ENCODE measurements around the gene PLEKHG3.

PLEKHG3 gene

DNA sequence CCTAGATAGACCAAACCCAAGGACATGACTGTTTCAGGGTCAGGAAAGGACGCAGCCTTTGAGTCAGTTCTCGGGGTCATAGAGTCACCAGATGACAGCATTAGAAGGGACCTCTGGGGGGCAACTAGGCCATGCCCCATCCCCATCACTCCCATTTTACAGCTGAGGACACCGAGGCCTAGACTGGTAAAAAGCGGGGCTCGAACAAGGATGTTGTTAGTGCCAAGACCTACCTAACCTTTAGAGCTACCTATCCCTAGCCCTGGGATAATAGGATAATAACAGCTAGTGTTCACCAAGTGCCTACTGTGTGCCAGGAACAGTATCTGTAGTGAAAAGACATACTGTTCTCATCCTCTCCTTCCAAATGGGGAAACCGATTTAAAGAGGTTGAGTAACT is 48.7 kb downstream of the PLEKHG3 start:
- DNase-seq: no peak

DNA sequence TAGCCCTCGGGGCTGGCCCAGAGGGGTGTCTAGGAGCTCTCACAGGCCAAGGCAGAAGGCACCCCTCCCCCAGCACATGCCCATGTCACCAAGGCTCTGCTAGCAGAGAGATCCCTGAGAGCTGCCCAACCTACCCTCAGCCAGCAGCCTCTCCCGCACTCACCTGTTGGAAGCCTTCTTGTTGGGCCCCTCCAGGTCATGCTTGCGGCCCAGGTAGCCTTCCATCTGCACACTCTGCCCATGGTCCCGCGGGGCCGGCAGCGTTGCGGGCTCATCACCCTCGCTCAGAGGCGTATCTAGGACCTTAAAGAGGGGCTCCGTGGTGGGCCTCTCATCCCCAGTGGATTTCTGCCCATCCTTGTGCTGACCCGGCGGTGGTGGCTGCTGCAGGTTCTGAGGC is 49.1 kb downstream of the PLEKHG3 start:
- DNase-seq: no peak

DNA sequence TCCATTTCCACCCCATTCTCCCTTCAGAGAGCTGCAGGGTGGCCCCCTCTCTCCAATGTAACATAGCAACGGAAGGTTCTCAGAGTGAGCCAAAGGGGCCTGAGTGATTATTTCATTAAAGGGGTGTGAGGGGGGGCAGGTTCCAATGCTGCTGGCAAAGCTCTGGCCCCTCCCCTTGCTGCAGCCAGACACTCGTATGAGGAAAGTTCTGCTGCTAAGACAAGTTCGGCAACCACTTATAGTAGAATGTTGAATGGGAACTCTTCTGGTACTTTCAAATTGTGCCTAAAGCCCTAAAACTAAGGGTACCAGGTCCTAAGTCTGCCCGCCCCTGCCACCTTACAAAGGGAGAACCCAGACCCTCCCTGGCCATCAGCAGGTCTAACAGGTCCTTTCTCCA is 49.8 kb downstream of the PLEKHG3 start:
- no peak for DNase-seq

DNA sequence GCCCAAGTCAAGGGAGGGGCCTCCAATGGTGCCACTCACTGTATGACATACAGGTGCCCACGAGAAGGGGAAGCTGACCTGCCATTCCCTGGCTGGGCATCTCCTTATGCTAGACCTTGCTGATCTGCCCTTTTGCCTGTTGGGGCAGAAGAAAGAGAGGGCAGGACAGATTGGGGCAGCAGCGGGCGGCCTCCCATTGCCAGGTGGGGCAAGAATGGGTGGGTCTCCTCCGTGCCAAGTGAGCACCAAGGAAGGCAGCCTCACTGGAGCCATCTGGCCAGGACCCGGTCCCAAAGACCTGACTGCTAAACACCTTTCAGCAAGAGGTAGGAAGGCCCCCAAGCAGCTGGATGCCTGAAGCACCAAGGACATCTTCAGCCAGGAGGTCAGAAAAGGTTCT is 50.5 kb downstream of the PLEKHG3 start:
- DNase-seq: no peak

DNA sequence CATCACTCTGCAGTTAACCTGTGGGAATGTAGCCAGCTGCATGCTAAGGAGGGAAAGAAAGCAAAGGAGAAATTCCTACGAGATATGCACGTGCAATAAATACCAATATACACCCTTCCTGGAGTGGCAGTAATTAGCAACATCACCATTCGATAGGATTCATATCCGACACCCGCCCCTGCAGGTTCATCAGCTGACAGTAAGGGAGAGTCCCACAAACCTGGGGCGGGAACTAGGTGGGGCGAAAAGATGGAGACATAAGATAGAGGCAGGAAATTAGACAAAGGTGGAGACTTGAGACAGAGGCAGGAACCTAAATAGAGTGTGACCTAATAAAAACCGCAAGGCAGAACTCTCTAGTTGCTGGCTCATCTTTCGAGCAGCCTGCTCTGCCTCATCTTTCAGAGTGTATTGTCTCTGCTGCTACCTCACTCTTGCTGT is 51.6 kb downstream of the PLEKHG3 start:
- peak; percentile 75 for DNase-seq

DNA sequence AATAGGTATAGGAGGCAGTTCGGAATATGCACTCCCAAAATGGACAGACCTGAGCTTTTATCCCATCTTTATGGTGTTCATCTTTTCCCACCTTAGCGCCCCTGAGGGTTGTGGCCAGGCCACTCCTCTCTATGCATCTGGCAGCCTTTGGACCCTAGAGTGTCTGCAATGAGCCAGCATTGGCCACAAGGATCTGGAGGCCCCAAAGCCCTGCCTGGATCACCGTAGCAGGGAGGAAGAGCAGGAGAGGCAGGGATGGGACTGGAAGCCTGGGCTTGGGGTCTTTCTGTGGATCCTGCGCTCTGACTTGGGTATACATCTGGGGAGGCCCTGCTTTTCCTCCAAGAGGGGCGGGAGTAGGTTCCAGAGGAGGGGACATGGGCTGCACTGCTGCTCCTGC is 52.5 kb downstream of the PLEKHG3 start:
- no peak for DNase-seq

DNA sequence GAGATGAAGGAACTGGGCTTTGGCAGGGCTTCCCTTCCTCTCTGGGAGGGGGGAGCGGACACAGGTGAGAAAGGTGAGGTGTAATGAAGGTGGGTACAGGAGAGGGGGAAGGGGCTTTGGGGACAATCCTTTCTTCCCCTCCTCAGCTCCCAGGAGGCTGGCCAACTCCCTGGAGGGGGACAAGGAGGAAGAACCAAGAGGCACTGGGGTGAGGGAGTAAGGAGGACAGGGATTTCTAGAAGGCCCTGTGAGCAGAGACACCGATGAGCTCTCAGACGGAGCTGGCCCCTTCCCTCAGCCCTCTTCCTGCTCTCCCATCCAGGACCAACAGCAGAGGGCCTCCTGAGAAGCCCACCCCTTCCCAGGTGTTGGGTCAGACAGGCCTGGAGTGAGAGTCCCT is 53.4 kb downstream of the PLEKHG3 start:
- no peak for DNase-seq

DNA sequence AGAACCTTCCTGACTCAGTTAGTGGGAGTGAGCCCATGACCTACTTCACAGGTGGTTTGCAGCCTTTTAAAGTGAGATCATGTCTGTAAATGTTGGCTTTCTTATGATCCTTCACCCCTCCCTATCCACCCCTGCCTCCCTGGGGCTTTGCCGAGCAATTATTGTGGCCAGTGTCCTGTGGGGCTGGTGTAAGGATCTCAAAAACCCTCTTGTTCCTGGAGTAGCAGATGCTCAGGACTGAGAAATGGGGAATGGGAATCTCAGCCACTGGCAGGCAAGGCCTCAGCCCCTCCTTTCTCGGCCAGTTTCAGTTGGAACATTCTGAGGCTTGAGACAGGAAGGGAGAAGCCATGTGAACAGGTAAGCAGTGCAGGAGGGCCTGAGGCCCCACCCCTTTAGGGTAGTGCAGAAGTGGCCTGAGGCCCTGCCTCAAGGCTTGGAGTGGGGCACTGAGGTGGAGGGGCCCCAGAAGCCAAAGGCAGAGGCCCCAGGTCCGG is 53.8 kb downstream of the PLEKHG3 start:
- DNase-seq: no peak

DNA sequence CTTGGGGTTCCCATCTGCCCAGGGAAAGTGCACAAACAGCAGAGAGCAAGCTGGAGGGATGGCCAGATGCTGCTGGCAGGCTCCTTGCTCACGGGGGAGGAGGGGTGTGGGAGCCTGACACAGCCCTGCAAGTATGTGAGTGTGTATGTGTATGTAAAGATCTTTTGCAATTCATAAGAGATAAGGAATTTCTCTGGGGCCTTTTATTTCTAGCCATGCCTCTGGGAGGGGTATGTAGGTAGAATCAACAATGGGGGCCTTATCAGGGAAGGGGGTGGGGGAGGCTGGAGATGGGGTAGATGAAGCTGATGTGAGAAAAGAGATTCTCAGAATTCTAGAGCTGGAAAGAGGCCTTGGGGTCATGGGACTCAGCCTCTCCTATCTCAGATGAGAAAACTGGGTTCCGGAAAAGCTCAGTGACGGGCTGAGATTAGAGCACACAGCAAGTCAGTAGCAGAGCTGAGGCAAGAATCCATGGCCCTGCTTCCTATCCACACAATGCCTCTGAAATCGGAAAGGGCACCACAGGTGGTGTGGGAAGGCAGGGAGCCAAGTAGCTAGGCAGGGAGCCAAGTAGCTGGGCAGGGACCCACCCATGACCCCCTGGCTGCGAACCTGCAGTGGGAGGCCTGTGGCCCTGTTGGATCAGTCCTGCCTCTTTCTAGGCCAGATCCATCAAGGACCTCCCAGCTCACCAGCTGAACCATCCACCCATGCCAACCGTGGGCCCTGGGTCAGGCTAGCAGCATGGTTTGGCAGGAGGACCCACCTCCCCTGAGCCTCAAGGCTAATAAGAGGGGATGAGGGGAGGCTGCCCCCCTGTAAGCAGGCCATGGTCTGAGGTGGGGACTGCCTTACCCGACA is 54.7 kb downstream of the PLEKHG3 start:
- no peak for DNase-seq

DNA sequence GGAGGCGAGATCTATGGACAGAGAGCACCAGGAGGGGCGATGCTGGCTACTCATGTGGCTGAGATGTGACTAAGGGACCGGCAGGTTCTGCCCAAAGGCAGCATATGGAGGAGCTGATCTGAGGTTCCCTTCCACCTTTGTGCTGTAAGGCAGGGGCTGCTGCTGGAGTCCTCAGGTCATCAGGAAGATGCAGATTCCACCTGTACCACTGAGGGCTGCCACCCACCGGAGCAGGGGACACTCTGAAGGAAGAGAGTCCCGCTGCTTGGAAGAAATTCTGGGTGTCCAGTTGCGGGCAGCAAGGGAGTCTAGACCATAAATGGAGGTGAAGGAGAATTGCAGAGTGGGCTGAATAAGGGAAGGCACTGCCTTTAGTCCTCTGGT is 55.3 kb downstream of the PLEKHG3 start:
- no peak for DNase-seq

DNA sequence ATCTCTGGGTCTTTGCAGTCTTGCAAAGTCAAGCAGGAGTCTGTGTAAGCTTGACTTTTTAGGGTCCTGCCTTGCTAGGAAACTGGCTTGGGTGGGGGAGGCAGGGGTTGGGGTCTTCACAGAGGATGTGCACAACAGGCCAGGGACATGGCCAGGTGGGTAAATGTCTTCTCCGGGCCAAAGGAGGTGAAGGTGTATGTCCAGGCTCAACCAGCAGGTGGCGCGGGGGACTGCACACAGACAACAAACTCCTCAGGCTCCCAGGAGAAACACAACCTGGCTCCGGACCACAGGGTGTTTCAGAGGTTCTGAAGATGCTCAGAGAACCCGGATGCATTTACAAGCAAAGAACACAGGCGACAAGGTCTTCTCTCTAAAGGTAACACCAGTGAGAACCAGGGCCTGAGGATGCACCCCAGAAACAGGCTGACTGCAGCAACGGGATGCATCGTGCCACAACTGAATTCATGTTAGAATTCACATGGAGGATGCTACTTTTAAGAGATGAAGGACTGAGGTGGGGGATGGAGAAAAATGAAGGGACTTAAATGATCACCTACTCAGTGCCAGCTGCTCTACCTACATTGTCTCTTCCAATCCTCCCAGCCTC is 56.0 kb downstream of the PLEKHG3 start:
- DNase-seq: peak; percentile 64

DNA sequence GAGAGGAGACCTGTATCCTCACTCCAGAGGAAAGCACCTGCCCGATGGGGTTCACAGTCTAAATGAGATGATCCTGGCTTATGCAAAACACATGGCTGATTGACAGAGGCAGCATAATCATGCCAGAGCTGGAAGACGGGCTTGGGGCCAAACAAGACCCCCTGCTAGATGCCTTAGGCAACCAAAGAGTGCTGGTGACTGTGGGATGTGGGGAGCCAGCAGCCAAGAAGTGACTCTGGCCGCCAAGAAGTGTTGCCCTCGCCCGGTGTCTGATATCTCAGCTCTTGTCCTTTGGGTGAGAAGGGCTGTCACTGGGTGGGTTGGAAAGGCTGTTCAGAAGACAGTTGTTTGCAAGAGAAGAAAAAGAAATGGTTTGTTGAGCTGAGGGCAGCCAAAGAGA is 56.7 kb downstream of the PLEKHG3 start:
- DNase-seq: no peak

DNA sequence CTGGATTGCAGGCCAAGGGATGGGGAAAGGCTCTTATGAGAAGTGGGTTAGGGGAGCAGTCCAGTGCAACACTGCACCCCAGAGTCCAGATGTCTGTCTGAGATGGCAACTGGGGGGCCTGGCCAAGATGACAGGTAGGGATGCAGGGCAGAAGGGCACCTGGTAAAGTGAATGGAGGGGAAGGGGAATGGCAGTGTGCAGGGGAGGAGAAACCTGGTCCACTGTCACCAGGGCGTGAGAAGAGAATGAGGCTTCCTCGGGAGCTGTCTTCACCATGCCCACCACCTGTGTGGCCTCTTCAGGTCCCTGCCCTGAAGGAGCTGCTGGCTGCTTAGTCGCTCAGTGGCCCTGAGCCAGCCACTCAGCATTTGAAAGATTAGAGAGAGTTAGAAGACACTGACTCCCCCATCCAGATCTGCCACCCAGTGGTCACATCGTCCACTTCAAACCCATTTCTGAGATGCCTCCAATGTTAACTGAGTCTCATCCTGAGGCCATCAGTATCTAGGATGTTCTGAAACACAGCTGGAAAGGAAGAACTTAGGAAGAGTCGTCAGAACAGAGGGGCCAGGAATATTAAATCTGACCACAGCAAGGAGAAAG is 57.3 kb downstream of the PLEKHG3 start:
- no peak for DNase-seq

DNA sequence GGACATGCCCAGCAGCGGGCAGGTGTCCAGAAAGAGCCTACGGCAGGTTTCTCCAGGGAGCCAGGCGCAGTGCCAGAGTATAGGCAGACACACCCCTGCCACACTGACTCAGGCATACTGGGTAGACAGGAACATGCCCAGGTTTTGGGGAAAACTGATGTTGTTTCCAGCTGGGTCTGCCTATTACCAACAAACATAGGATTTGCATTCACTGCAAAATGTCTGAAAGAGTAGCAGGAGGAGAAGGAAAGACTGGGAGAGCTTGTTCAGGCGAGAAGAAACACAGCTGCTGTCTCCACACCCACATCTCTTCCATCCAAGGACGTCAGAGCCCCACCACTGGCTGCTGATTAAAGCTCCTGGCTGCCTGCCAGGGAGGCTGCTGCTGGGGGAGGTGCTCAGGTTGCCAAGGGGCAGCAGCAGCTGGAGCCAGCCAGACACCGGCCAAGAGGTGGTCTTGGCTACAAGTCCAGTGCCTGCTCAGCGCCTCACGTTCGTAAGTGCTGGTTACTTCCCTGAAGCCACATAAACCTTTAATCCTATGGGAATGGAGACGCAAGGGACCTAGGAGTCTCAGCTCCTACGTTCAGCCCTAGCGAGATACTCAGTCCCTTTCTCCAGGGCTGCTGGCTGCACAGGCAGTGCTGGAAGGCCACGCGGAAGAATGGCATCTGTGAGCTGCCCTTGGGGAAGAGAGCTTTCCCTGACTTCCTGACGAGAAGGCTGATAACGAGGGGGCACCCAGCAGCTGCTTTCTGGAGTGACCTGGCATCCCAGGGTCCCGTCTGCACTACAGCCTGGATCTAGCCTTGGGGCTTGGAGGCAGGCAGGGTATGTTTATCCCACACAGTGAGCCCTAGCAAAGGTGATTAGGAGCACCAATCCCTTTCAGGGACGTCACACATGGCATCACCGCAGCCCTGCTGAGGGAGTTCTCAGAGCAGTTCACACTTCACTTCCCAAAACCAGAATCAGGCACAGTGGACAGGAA is 58.1 kb downstream of the PLEKHG3 start:
- no peak for DNase-seq

DNA sequence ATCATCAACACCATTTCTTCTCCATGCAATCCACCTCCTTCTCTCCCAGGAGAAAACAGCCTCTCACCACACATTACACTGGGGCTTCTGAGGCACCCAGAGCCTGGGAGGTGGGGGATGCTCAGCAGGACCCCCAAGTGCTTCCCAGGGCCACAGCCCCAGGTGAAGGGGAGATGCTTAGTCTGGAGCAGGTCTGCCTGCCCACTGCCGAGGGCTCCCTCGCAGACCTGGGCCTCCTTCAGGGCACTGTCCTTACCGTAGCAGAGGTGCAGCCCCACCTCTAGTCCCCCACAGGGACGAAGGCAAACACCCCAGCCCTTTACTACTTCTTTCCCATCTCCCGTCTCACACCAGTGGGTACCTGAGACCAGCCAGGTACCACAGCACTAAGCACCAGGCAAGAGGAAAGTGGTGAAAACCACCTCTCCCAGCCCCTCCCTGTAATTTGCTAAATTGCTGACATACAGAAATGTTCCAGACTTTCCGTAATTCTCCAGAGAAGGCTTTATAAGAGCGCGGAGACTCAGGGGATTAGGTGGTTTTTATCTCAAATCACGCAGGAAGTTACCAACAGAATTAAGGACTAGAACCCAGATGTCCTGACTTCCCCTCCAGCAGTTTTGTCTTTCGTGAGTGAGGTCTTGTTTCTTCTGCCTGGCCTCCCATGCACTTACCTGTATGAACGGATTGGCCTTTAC is 59.0 kb downstream of the PLEKHG3 start:
- DNase-seq: no peak

DNA sequence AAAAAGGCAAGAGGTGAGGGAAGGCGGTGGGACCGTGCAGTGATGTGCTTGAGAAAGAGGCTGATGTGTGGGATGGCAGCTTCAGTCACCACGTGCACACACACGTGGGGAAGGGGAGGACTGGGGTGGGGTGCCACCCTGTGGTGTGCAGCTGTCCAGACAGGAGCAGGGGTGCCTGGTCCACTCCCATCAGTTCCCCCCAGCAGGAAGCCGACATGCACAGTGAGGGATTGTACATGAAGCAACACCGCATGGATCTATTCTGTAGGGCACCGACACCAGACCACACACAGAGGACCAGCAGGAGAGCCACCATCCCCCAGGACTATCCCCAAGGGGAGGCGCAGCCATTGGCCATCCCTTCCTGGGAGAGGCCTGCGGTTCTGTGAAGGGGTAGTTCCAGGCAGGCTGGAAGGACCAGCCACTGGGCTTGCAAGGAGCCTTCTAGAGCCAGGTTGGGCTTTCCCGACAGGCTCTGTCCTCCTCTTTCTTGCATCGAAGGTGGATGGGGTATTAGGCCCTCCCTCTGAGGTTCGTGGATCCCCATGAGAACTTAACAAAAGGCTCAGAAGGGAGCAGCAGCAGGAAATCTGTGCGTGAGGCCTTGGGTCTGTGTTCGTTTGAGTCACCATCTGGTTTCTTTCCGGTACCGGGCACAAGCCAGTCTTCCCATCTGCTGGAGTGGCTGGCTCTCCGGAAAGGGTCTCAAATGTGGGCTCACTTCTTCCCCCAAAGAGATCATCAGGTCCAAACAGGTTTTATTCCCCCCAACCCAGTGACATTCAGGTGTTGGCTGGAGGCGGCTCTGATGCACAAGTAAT is 59.8 kb downstream of the PLEKHG3 start:
- no peak for DNase-seq

DNA sequence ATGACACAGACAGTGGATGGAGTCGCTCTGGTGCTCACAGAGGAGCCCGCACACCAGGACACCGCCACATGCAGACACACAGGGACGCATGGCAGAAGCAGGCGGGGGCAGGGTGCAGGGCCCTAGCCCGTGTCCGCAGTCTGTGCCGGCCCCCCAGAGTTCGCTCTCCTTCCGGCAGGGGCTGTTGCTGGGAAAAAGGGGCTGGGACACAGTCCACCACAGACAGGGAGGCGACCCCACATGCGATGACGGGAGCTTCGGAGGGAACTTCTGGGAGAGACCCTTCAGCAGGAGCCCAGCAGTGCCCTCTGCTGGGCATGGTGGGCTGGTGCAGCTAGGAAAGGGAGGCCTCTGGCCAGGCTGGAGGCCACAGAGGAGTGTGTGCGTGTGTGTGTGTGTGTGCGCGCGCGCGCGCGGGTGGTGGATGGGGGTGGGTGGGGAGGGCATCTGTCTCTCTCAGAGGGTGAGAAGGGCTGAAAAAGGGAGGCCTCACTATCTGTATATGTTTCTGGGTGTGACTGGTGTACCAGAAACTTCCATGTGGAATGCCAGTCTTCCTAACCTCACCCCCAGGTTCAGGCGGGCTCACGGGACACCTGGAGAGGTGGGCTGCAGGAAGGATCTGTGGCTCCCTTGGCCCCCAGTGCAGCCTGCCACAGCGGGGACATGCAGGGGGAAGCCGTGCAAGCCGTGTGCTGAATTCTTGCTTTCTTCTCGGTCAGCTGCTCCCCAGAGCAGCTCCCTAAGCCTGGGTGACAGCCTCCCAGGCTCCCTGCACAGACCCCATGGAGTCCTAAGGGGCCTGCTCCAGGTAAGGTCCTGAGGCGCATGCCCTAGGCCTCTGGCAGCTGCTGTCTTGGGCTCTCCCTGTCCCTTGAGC is 60.7 kb downstream of the PLEKHG3 start:
- peak; percentile 67 for DNase-seq

DNA sequence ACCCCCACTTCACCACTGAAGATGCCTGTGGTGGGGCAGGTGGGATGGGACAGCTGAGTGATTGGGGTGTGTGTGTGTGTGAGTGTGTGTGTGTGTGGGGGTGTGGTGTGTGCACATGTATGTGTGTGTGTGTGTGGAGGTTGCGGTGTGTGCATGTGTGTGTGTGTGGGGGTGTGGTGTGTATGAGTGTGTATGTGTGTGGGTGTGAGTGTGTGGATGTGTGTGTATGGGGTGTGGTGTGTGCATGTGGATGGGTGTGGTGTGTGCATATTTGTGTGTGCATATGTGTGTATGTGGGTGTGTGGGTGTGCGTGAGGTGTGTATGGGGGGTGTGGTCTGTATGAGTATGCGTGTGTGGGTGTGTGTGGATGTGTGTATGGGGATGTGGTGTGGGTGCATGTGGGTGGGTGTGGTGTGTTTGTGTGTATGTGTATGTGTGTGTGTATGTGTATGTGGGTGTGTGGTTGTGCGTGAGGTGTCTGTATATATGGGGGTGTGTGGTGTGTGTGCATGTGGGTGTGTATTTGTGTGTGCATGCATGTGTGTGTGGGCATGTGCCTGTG is 61.6 kb downstream of the PLEKHG3 start:
- no peak for DNase-seq

DNA sequence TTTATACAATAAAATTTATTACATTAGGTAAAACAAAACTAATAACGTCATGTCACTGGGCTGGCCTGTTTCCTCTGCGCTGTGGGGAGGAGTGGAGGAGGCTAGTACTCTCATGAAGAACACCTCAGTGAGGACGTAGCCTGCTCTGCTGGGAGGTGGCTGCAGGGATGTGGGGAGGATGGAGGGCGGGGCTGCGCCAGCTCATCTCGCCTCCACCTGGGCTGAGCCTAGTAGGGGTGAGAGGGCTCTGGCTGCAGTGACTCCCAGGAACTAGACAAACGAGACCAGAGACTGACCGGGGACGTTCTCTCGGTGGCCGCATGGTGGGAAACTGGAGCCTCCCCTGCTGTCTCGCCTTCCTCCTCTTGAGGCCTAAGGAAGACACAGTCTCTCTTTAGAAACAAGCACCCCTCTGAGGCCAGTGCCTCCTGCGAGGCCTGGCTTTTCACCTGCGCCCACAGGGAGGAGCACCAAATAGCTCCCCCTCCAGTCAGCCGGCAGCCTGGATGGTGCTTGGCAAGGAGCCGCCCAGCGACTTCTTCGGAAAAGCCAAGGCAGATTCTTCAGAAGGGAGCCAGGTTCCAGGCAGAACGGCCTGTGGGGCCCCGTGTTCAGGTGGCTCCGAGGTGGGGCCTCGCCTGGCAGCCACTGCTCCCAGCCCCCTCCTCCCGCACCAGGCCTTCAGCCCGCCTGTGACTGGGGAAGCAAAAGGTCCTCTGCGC is 62.4 kb downstream of the PLEKHG3 start:
- DNase-seq: no peak

Measured in activated CD4-positive, alpha-beta T cell treated with anti-CD3 and anti-CD28 coated beads, Interleukin-2, amount 50 U/mL, for 16 hours (primary cell).